ENCODE results near the gene KIF2A.

The KIF2A gene

GRCh38 chr5:62331921-62332320 lies 25.9 kb downstream of the KIF2A start:
- no peak for DNase-seq

GRCh38 chr5:62333250-62333794 lies 27.3 kb downstream of the KIF2A start:
- DNase-seq = no peak

GRCh38 chr5:62334082-62334481 lies 28.1 kb downstream of the KIF2A start:
- DNase-seq = no peak

GRCh38 chr5:62340392-62340791 lies 34.4 kb downstream of the KIF2A start:
- no peak for DNase-seq

- DNase-seq = no peak
These were observed 35.0 kb downstream of the KIF2A start for GRCh38 chr5:62340979-62341378.

- DNase-seq = no peak
These were observed 35.9 kb downstream of the KIF2A start for GRCh38 chr5:62341783-62342475.

GRCh38 chr5:62342476-62342837 lies 36.5 kb downstream of the KIF2A start:
- DNase-seq = no peak

GRCh38 chr5:62343428-62343827 lies 37.4 kb downstream of the KIF2A start:
- no peak for DNase-seq

GRCh38 chr5:62346748-62347147 lies 40.7 kb downstream of the KIF2A start:
- DNase-seq = no peak

GRCh38 chr5:62347928-62348327 lies 41.9 kb downstream of the KIF2A start:
- DNase-seq = no peak

GRCh38 chr5:62348723-62349481 lies 42.9 kb downstream of the KIF2A start:
- DNase-seq = no peak

- no peak for DNase-seq
These were observed 48.2 kb downstream of the KIF2A start for GRCh38 chr5:62354028-62354874.

- no peak for DNase-seq
These were observed 56.7 kb downstream of the KIF2A start for GRCh38 chr5:62362701-62363100.

- no peak for DNase-seq
These were observed 63.0 kb downstream of the KIF2A start for GRCh38 chr5:62369039-62369438.

- no peak for DNase-seq
These were observed 65.4 kb downstream of the KIF2A start for GRCh38 chr5:62371409-62371808.

- no peak for DNase-seq
These were observed 66.6 kb downstream of the KIF2A start for GRCh38 chr5:62372600-62372999.

- no peak for DNase-seq
These were observed 67.4 kb downstream of the KIF2A start for GRCh38 chr5:62373382-62373781.

- no peak for DNase-seq
These were observed 68.1 kb downstream of the KIF2A start for GRCh38 chr5:62374090-62374489.

GRCh38 chr5:62375627-62376026 lies 69.6 kb downstream of the KIF2A start:
- DNase-seq = no peak

GRCh38 chr5:62376064-62376463 lies 70.1 kb downstream of the KIF2A start:
- no peak for DNase-seq

GRCh38 chr5:62385131-62385530 lies 79.1 kb downstream of the KIF2A start:
- DNase-seq = no peak

GRCh38 chr5:62385816-62386400 lies 79.9 kb downstream of the KIF2A start:
- DNase-seq = no peak

- no peak for DNase-seq
These were observed 80.8 kb downstream of the KIF2A start for GRCh38 chr5:62386824-62387223.
